CD4-positive, alpha-beta memory T cell (primary cell): ENCODE measurements around the gene MORN1. TPM values are rescaled to one million over a fixed set of nuclear protein-coding genes. Genes with fewer than 3 reads are reported as not detected.

ENCODE experiments used
- CTCF ChIA-PET: fragments of 350-600 bp; sonication (Branson Sonifier 250); formaldehyde crosslinking; loops from one replicate; lab custom pipeline; 2021; ENCODE audit warnings: inconsistent platforms; ENCODE audit not compliant: partially characterized antibody; lab: Charles Lee
- POLR2A ChIA-PET: fragments of 350-600 bp; sonication (Branson Sonifier 250); formaldehyde crosslinking; loops from one replicate; lab custom pipeline; 2021; ENCODE audit not compliant: partially characterized antibody; lab: Charles Lee
- DNase-seq, 5 donors: peaks; one replicate each; pipeline versions ENCODE4 v3.0.0 to v3.0.0-alpha.2; 2020 to 2022; ENCODE audit warnings: mixed read lengths in 1 of 5
- H3K27ac ChIP-seq: one replicate; pipeline ENCODE4 v1.7.0; 2013; ENCODE audit warnings: low read depth, low read length
- H3K27me3 ChIP-seq: 2 replicates; pipeline ENCODE4 v1.7.0; 2013; ENCODE audit warnings: mild to moderate bottlenecking, low read length, moderate library complexity; ENCODE audit not compliant: insufficient read depth
- H3K36me3 ChIP-seq: 2 replicates; pipeline ENCODE4 v1.7.0; 2013; ENCODE audit warnings: mild to moderate bottlenecking, low read length, moderate library complexity; ENCODE audit not compliant: insufficient read depth
- H3K4me1 ChIP-seq: 2 replicates; pipeline ENCODE4 v1.7.0; 2013; ENCODE audit warnings: mild to moderate bottlenecking, low read length, moderate library complexity; ENCODE audit not compliant: insufficient read depth
- H3K4me3 ChIP-seq, 2 donors: one replicate each; pipeline ENCODE4 v1.7.0; 2013; ENCODE audit warnings: low read length in 2 of 2, mild to moderate bottlenecking in 1 of 2
- H3K9me3 ChIP-seq, 2 donors: one replicate each; pipeline ENCODE4 v1.7.0; 2013; ENCODE audit warnings: low read length in 2 of 2, control low read depth in 1 of 2; ENCODE audit not compliant: control insufficient read depth in 1 of 2
- H3K27ac Mint-ChIP-seq, 7 donors: one replicate each; pipeline ENCODE4 v1.8.0; 2020 to 2021; ENCODE audit warnings: mixed read lengths in 7 of 7, mild to moderate bottlenecking in 6 of 7, inconsistent platforms in 3 of 7, moderate library complexity in 3 of 7
- H3K27me3 Mint-ChIP-seq, 2 donors: one replicate each; pipeline ENCODE4 v1.8.0; 2020 to 2021; ENCODE audit warnings: mixed read lengths in 2 of 2
- H3K36me3 Mint-ChIP-seq, 2 donors: one replicate each; pipeline ENCODE4 v1.8.0; 2020 to 2021; ENCODE audit warnings: mixed read lengths in 2 of 2, inconsistent platforms in 1 of 2, mild to moderate bottlenecking in 1 of 2
- H3K4me1 Mint-ChIP-seq, 4 donors: one replicate each; pipeline ENCODE4 v1.8.0; 2020 to 2021; ENCODE audit warnings: mixed read lengths in 4 of 4, mild to moderate bottlenecking in 1 of 4
- H3K4me3 Mint-ChIP-seq, 8 donors: one replicate each; pipeline ENCODE4 v1.8.0; 2020 to 2021; ENCODE audit warnings: mixed read lengths in 8 of 8, mild to moderate bottlenecking in 7 of 8, moderate library complexity in 6 of 8, inconsistent platforms in 3 of 8
- H3K9me3 Mint-ChIP-seq, 8 donors: one replicate each; pipeline ENCODE4 v1.8.0; 2020 to 2021; ENCODE audit warnings: mixed read lengths in 8 of 8, mild to moderate bottlenecking in 5 of 8, inconsistent platforms in 3 of 8, moderate library complexity in 1 of 8
- intact Hi-C: fragments of 100-400 bp; cut with micrococcal nuclease; formaldehyde crosslinking; loops from one replicate; pipeline ENCODE4 v1.15.1; 2023
- polyA plus RNA-seq, 2 donors: library from polyadenylated mRNA; unstranded; fragments of 300-500 nt; fragmentation: Illumina TruSeq; gene quantifications; one replicate each; pipeline ENCODE4 v1.2.3, GENCODE V29; 2021
- total RNA-seq, 2 experiments: library from RNA; stranded (reverse); gene quantifications; one replicate each; pipeline ENCODE4 v1.2.3, GENCODE V29; 2021

MORN1 gene
- total and polyA plus RNA-seq, 4 experiments from 2014 or later = 1.9 to 15.3 (median 7.4) TPM

DNA sequence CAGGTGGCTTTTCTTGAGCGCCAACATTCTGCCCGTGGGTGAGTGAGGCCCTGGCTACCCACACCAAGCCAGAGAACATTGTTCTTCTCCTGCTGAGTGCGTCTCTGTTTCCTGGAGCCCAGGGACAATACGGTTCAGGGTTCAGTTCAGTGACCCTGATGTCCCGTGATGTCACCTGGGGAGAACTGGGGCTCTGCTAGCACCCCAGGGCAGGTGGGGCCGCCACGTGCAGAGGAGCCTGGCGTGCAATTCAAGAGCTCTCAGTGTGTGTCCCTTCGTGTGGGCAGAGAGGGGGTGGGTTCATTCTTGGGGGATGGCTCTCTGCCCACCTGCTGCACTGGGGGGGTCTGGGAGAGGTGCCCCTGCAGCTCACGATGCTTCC, 39.2 kb upstream of the MORN1 start:
- intact Hi-C loops = no loop called here
- CTCF ChIA-PET = interaction anchor here (1.2 kb wide), 1 partner anchor 117 kb away, joined by 4 read pairs; no protein-coding TSS in a partner anchor
- Mint-ChIP-seq H3K27ac (peak overlapping the region in 1 of 7 donors; percentile 74), H3K4me1 (no peaks in the 10 kb centered on the region), H3K4me3 (no peak overlapping the region), H3K36me3 (no peaks in the 10 kb centered on the region), H3K27me3 (no peaks in the 10 kb centered on the region), H3K9me3 (peaks cover 0 to 2% (median 0%) of the 10 kb centered on the region in 8 donors)
- Histone ChIP-seq H3K4me3 (no peak overlapping the region), H3K4me1 (no peaks in the 10 kb centered on the region), H3K36me3 (no peaks in the 10 kb centered on the region), H3K27ac (no peak overlapping the region), H3K9me3 (no peaks in the 10 kb centered on the region), H3K27me3 (no peaks in the 10 kb centered on the region)
- no peak for DNase-seq
- POLR2A ChIA-PET = interaction anchor here (0.6 kb wide), 1 partner anchor 15 kb away, joined by 3 read pairs; no protein-coding TSS in a partner anchor

DNA sequence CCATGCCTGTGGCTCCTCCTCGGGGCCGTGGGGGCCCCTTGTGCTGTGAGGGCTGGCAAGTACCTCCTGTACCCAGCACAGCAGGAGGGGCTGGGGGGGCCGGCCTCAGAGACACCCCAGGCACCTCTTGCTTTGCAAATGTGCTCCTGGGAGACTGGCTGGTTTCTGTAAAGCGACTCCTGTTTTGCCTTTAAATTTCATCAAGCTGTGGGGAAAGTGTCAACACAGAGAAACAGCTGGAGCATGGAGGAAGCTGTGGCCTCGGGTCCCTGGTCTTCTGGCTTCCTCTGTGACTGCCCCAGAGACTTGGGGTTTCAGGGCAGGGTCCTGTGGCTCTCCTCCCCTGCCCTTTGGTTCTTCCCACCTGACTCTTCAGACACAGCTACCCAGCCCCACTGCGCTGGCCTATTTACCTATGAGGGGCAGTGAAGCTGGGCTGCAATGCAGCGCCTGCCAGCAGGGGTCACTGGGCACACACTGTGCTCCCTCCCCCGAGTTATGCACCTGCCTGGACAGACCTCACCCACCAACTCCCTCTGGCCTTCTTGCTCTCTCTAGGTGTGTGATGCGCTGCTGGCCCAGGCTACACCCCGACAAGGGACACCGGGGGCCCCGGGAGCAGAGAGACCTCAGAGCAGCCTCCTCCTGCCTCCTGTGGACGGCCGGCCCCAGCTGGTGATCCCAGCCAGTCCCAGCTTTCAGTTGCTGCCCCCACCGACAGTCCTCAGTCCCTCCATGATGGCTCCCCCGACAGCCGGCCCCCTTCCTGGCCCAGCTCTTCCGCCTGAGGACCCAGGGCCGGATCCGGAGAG, 38.6 kb upstream of the MORN1 start:
- H3K4me1 ChIP-seq = no peaks in the 10 kb centered on the region
- no peaks in the 10 kb centered on the region for H3K27me3 Mint-ChIP-seq
- no peak overlapping the region for H3K27ac ChIP-seq
- ChIA-PET POLR2A (interaction anchor here (1.1 kb wide), 1 partner anchor 117 kb away, joined by 3 read pairs; no protein-coding TSS in a partner anchor), CTCF (interaction anchor here (1.2 kb wide), 1 partner anchor 117 kb away, joined by 4 read pairs; no protein-coding TSS in a partner anchor)
- no peaks in the 10 kb centered on the region for H3K36me3 Mint-ChIP-seq
- intact Hi-C loops = no loop called here
- H3K27me3 ChIP-seq = no peaks in the 10 kb centered on the region
- no peak overlapping the region for H3K4me3 Mint-ChIP-seq
- H3K4me3 ChIP-seq = no peak overlapping the region
- DNase-seq = no peak
- no peak overlapping the region for H3K27ac Mint-ChIP-seq
- H3K9me3 ChIP-seq = no peaks in the 10 kb centered on the region
- H3K9me3 Mint-ChIP-seq = peaks cover 0 to 2% (median 0%) of the 10 kb centered on the region in 8 donors
- no peaks in the 10 kb centered on the region for H3K4me1 Mint-ChIP-seq
- no peaks in the 10 kb centered on the region for H3K36me3 ChIP-seq

DNA sequence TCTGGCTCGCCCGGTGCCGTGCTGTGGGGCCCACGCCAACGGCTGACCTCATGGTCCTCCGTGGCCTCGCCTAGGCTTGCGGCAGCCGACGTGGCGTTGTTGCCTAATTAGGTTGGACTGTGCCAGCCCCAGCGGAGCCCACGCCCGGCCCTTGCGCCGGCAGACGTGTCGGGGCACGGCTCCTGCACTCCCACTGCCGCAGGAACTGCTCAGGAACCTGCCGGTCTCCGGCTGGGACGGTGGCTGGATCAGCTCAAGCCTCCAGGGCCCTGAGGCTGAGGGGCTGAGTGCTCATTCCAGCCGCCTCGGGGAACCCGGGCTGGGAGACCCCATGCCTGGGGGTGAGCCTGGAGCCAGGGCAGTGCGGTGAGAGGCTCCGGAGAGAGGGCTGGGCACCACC, 37.1 kb upstream of the MORN1 start:
- Mint-ChIP-seq H3K36me3 (peaks cover 0 to 1% of the 10 kb centered on the region in 2 donors), H3K4me3 (no peak overlapping the region), H3K9me3 (peaks cover 0 to 5% (median 0%) of the 10 kb centered on the region in 8 donors), H3K27me3 (no peaks in the 10 kb centered on the region), H3K4me1 (no peaks in the 10 kb centered on the region), H3K27ac (no peak overlapping the region)
- no peak overlapping the region for H3K4me3 ChIP-seq
- no peaks in the 10 kb centered on the region for H3K9me3 ChIP-seq
- H3K36me3 ChIP-seq = no peaks in the 10 kb centered on the region
- no peaks in the 10 kb centered on the region for H3K4me1 ChIP-seq
- H3K27me3 ChIP-seq = no peaks in the 10 kb centered on the region
- ChIA-PET POLR2A (no interaction called here), CTCF (no interaction called here)
- DNase-seq = no peak
- intact Hi-C loops = no loop called here
- no peak overlapping the region for H3K27ac ChIP-seq

DNA sequence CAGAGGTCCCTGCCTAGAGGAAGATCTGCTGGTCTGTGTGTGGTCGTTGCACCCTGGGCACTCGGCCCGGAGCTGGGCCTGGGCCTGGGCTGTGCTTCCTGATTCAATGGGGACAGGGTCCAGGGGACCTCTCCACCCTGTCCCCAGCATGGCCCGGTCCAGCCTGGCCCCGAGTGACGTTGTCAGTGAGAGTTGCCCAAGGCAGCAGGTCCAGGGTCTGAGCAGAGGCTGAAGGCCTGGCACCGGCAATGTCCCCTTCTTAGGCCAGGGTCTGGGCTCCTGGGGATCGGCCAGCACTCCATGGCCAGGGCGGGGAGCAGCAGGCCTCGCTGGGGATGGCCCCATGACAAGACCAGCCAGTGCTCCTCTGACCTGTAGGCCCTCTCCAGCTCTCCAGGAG, 36.6 kb upstream of the MORN1 start:
- H3K4me1 ChIP-seq = no peaks in the 10 kb centered on the region
- H3K4me3 ChIP-seq = no peak overlapping the region
- no peak for DNase-seq
- H3K4me3 Mint-ChIP-seq = no peak overlapping the region
- no peak overlapping the region for H3K27ac ChIP-seq
- H3K9me3 Mint-ChIP-seq = peaks cover 0 to 9% (median 0%) of the 10 kb centered on the region in 8 donors
- no peaks in the 10 kb centered on the region for H3K36me3 ChIP-seq
- H3K9me3 ChIP-seq = no peaks in the 10 kb centered on the region
- peaks cover 0 to 1% of the 10 kb centered on the region in 2 donors for H3K36me3 Mint-ChIP-seq
- H3K27me3 ChIP-seq = no peaks in the 10 kb centered on the region
- intact Hi-C loops = no loop called here
- POLR2A ChIA-PET = no interaction called here
- H3K4me1 Mint-ChIP-seq = no peaks in the 10 kb centered on the region
- CTCF ChIA-PET = no interaction called here
- peak overlapping the region in 2 of 7 donors; percentile 46 to 61 for H3K27ac Mint-ChIP-seq
- H3K27me3 Mint-ChIP-seq = no peaks in the 10 kb centered on the region

DNA sequence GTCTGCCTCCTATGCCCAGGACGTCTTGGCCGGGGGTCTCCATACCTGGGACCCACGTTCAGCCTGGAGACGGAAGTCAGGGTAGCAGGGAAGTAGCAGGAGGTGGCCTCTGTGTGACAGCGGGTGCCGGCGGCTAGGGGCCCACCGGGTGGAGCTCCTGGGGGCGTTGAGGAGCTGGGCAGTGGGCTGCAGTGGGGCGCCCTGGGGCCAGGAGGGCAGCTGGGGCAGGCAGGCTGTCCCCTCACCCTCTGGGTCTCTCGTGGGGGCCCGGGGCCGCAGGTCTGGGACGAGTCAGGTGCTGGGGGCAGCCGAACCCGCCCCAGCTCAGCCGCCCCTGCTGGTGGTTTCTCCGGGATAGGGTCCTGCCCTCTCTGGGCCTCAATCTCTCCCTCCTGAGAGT, 35.7 kb upstream of the MORN1 start:
- H3K9me3 ChIP-seq = no peaks in the 10 kb centered on the region
- no peaks in the 10 kb centered on the region for H3K4me1 Mint-ChIP-seq
- peaks cover 0 to 1% of the 10 kb centered on the region in 2 donors for H3K36me3 Mint-ChIP-seq
- H3K27me3 Mint-ChIP-seq = no peaks in the 10 kb centered on the region
- H3K27me3 ChIP-seq = no peaks in the 10 kb centered on the region
- no peak overlapping the region for H3K4me3 Mint-ChIP-seq
- DNase-seq = no peak
- POLR2A ChIA-PET = interaction anchor here (1.4 kb wide), 1 partner anchor 232 kb away, joined by 3 read pairs; the partner anchor contains the start of gene FAAP20
- no peaks in the 10 kb centered on the region for H3K36me3 ChIP-seq
- CTCF ChIA-PET = no interaction called here
- no peak overlapping the region for H3K4me3 ChIP-seq
- no peak overlapping the region for H3K27ac Mint-ChIP-seq
- intact Hi-C loops = no loop called here
- no peak overlapping the region for H3K27ac ChIP-seq
- H3K4me1 ChIP-seq = no peaks in the 10 kb centered on the region
- peaks cover 0 to 14% (median 0%) of the 10 kb centered on the region in 8 donors for H3K9me3 Mint-ChIP-seq

DNA sequence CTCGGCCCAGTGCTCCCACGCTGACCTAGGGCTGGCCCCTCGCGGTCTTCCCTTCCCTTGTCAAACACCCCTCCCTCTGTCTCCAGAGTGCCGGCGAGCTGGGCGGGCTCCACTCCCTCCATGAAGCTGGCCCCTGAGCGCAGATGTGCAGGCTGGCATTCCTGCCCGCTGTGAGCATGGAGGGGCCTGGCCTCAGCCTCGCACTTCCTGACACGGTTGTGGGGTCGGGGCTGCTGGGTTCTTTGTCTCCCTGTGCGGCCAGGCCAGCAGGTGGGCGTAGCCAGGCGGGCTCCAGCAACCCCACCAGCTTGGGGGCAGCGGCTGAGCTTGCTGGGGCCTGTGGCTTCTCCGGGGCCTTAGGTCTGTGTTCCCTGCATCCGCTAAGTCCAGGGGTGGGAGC, 35.2 kb upstream of the MORN1 start:
- Mint-ChIP-seq H3K4me1 (no peaks in the 10 kb centered on the region), H3K9me3 (peaks cover 0 to 14% (median 0%) of the 10 kb centered on the region in 8 donors), H3K4me3 (no peak overlapping the region), H3K36me3 (peaks cover 0 to 1% of the 10 kb centered on the region in 2 donors), H3K27me3 (no peaks in the 10 kb centered on the region), H3K27ac (no peak overlapping the region)
- Histone ChIP-seq H3K9me3 (no peaks in the 10 kb centered on the region), H3K27ac (no peak overlapping the region), H3K36me3 (no peaks in the 10 kb centered on the region), H3K4me3 (no peak overlapping the region), H3K4me1 (no peaks in the 10 kb centered on the region), H3K27me3 (no peaks in the 10 kb centered on the region)
- intact Hi-C loops = no loop called here
- CTCF ChIA-PET = interaction anchor here (1.1 kb wide), 1 partner anchor 11 kb away, joined by 3 read pairs; no protein-coding TSS in a partner anchor
- POLR2A ChIA-PET = interaction anchor here (1.2 to 1.4 kb wide), 2 partner anchors 74 to 232 kb away, joined by 3 read pairs; partner anchors contain the start of gene FAAP20
- DNase-seq = no peak

DNA sequence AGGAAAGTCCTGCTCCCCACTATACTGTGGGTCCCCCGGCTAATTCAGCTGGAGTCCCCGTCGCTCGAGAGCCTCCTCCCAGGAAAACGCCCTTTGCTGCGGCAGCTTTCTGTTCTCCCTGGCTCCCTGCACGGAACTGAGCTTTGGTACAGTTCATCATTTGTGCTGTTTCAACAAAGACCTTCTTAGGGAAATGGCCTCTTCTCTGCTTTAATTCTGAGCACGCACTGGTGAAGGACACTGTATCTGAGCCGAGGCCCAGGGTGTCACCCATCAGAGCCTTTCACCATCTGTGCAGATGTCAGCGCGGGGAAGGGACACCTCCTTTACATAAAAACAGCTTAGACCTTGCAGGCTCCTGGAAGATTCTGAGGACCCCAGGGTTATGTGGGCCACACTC, 34.5 kb upstream of the MORN1 start:
- Mint-ChIP-seq H3K27ac (no peak overlapping the region), H3K9me3 (peaks cover 0 to 14% (median 0%) of the 10 kb centered on the region in 8 donors), H3K4me1 (no peaks in the 10 kb centered on the region), H3K27me3 (no peaks in the 10 kb centered on the region), H3K4me3 (no peak overlapping the region), H3K36me3 (peaks cover 0 to 1% of the 10 kb centered on the region in 2 donors)
- H3K27ac ChIP-seq = no peak overlapping the region
- H3K4me3 ChIP-seq = no peak overlapping the region
- POLR2A ChIA-PET = interaction anchor here (1.2 to 1.4 kb wide), 2 partner anchors 75 to 231 kb away, joined by 3 read pairs; partner anchors contain the start of gene FAAP20
- no peaks in the 10 kb centered on the region for H3K36me3 ChIP-seq
- H3K9me3 ChIP-seq = no peaks in the 10 kb centered on the region
- H3K4me1 ChIP-seq = no peaks in the 10 kb centered on the region
- intact Hi-C loops = no loop called here
- CTCF ChIA-PET = interaction anchor here (1.1 kb wide), 1 partner anchor 10 kb away, joined by 3 read pairs; no protein-coding TSS in a partner anchor
- DNase-seq = no peak
- H3K27me3 ChIP-seq = no peaks in the 10 kb centered on the region
